Kidney epithelial cell (primary cell): ENCODE measurements around the gene CADPS. TPM values are rescaled to one million over a fixed set of nuclear protein-coding genes. Genes with fewer than 3 reads are reported as not detected.

ENCODE experiments used
- DNase-seq: peaks from one replicate; pipeline ENCODE4 v3.0.0-alpha.2; 2010; ENCODE audit warnings: low read depth
- H3K27me3 ChIP-seq: 2 replicates; pipeline ENCODE4 v1.6.0; 2011; ENCODE audit warnings: low read length; ENCODE audit not compliant: control insufficient read depth, insufficient read depth
- H3K36me3 ChIP-seq: 2 replicates; pipeline ENCODE4 v1.5.1; 2011; ENCODE audit warnings: low read length; ENCODE audit not compliant: control insufficient read depth, insufficient read depth
- H3K4me3 ChIP-seq: 2 replicates; pipeline ENCODE4 v1.5.1; 2011; ENCODE audit warnings: low read depth, mild to moderate bottlenecking, control low read depth, low read length
- total RNA-seq: library from RNA; depleted of rRNA; stranded (reverse); fragments of >200 nt; gene quantifications from 2 replicates; pipeline ENCODE4 v1.2.3, GENCODE V29; 2015
- TF ChIP-seq, protein P1 (sequence below): IDR thresholded peaks from 2 replicates; pipeline ENCODE4 v1.5.1; 2011; ENCODE audit warnings: mild to moderate bottlenecking, moderate library complexity, low read length, control low read depth, inconsistent platforms; ENCODE audit not compliant: insufficient read depth, poor library complexity, severe bottlenecking

Gene CADPS
- total RNA-seq, 1 donor from 2014 or later, result 0.08 TPM

DNA sequence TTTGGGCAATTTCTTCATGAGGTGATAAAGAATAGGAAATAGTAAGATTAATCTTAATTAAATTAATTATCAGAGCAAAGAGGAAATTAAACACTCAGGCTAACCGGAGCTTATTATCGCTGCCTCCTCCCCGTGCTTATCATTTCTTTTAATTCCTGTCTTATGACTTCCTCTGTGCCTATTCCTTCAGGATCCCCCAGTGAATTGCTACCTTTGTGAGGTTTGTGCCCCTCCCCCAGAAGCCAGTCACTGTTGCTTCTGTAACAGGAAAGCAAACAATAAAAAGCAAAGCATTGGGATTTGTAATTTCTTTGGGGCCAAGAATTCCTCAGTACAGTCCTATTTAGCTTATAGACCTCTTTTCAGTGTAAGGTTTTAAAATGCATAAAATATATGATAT is 164.5 kb downstream of the CADPS start:
- Histone ChIP-seq H3K4me3 (no peak overlapping the region), H3K27me3 (no peaks in the 10 kb centered on the region), H3K36me3 (no peaks in the 10 kb centered on the region)
- DNase-seq, result no peak
- TF ChIP-seq, protein P1, sequence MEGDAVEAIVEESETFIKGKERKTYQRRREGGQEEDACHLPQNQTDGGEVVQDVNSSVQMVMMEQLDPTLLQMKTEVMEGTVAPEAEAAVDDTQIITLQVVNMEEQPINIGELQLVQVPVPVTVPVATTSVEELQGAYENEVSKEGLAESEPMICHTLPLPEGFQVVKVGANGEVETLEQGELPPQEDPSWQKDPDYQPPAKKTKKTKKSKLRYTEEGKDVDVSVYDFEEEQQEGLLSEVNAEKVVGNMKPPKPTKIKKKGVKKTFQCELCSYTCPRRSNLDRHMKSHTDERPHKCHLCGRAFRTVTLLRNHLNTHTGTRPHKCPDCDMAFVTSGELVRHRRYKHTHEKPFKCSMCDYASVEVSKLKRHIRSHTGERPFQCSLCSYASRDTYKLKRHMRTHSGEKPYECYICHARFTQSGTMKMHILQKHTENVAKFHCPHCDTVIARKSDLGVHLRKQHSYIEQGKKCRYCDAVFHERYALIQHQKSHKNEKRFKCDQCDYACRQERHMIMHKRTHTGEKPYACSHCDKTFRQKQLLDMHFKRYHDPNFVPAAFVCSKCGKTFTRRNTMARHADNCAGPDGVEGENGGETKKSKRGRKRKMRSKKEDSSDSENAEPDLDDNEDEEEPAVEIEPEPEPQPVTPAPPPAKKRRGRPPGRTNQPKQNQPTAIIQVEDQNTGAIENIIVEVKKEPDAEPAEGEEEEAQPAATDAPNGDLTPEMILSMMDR, result no peak

DNA sequence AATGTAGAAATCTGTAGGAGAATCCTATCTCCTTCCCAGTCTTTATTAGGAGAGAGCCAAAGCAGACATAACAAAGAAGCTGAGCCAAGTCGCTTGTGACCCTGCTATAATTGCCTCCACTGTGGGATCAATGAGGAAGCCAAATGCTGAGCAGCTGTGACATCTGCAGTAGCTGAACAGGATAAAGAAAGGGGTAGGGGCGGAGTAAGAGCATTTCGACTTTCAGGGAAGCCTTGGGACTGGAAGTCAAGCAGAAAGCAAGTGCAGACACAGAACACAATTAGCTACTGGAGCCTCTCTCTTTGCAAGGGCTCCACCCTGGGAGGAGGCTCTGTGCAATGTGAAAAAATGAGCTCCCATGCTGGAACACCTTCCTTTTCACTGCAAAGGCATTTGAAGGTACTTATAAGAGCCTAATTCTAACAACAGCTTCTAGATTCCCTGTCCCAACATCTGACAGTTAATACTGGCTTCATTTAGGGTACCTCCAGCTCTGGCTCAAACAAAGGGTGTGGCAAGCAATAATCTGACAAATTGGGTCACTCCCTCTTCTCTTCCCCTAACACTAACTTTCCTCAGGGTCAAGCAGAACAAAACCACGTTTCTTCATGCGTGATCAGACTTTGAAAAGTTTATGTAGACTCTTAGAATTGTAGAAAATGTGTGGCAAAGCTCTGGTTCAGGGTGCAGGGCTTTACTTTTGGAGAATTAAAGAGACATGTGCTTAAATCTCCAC is 166.4 kb downstream of the CADPS start:
- Histone ChIP-seq H3K4me3 (no peak overlapping the region), H3K27me3 (no peaks in the 10 kb centered on the region), H3K36me3 (no peaks in the 10 kb centered on the region)
- TF ChIP-seq, protein P1, result no peak
- DNase-seq, result no peak

DNA sequence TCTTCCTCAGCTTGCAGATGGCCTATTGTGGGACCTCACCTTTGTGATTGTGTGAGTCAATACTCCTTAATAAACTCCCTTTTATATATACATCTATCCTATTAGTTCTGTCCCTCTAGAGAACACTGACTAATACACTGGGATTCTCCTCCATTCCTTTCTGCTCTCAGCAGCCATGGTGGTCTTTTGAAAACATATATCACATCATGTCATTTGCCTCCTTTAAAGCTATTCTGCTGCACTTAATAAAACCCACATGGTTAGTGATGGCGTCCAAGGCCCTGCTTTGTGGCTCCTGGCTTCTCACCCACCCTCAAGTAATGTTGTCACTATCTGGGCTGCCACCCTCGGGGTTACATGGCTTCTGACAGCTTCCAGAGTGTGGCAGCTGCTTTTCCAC is 169.5 kb downstream of the CADPS start:
- no peak for DNase-seq
- no peak overlapping the region for H3K4me3 ChIP-seq
- no peaks in the 10 kb centered on the region for H3K36me3 ChIP-seq
- H3K27me3 ChIP-seq, result no peaks in the 10 kb centered on the region
- TF ChIP-seq, protein P1, result no peak

DNA sequence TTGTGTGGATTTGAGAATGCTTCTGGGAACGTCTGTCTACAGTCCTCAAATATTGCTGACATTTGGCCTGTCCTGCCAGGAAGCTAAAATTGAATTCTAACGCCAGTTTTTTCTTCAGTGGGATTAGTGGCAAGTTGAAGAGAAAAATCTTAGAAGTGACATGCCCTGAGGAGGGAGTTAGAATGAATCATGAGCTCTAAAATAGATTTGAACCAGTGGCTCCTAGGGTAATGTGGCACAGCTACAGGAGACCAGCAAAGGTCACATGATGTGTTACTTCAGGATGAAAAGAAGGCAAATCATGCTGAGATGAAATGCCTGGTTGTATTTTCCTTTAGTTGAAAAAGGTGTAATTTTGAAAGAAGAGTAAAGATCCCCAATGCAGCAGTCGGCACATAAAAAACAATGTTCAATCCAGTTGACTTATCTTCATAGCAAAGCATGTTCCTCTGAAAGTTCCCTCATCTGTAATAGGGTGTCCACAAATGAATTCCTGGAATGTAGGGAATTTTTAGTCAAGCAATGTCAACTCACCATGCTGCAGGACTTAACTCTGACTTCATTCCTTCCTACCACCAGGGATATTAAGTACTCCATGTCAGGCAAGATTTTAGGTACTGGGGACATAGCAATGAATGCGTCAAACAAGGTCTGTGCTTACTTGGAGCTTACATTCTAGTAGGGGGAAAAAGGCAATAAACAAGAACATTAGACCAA is 171.6 kb downstream of the CADPS start:
- TF ChIP-seq, protein P1, result no peak
- Histone ChIP-seq H3K27me3 (no peaks in the 10 kb centered on the region), H3K36me3 (no peaks in the 10 kb centered on the region), H3K4me3 (no peak overlapping the region)
- no peak for DNase-seq

DNA sequence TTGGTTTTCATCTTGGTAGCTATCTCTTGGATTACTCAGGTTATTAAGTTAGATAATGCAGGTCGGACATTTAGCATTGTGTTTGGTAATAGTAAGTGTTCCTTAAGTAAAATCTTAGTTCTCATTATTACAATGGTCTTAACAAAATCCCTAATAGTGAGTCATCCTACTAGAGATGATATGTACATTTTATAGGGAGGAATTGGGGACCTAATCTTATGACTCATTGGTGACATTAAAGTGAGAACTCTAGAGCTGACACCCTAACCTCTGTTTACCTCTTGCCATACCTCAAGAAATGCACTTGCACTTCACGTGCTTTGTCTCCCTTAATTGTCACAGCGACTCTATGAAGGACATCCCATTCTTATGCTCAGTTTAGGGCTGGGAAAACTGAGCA is 174.9 kb downstream of the CADPS start:
- TF ChIP-seq, protein P1, result no peak
- H3K36me3 ChIP-seq, result no peaks in the 10 kb centered on the region
- no peak overlapping the region for H3K4me3 ChIP-seq
- no peak for DNase-seq
- no peaks in the 10 kb centered on the region for H3K27me3 ChIP-seq
